Ascending aorta (tissue), 2 donors: Measurements from ENCODE around the gene HS3ST5. TPM values are rescaled to one million over a fixed set of nuclear protein-coding genes. Genes with fewer than 3 reads are reported as not detected.

ENCODE experiments used
- DNase-seq, 2 donors: peaks; one replicate each; pipeline ENCODE4 v3.0.0-alpha.2; 2019; ENCODE audit warnings: low spot score in 2 of 2
- H3K27ac ChIP-seq, 2 donors: fragments of 200-600 bp; sonication (generic); one replicate each; pipeline ENCODE4 v1.5.1; 2016 to 2017; ENCODE audit warnings: mild to moderate bottlenecking in 1 of 2
- H3K27me3 ChIP-seq: fragments of 200-600 bp; sonication (generic); one replicate; pipeline ENCODE4 v1.5.1; 2017
- H3K36me3 ChIP-seq, 2 donors: fragments of 200-600 bp; sonication (generic); one replicate each; pipeline ENCODE4 v1.5.1; 2016
- H3K4me1 ChIP-seq, 2 donors: fragments of 200-600 bp; sonication (generic); one replicate each; pipeline ENCODE4 v1.5.1; 2016 to 2017; ENCODE audit warnings: mild to moderate bottlenecking in 1 of 2
- H3K4me3 ChIP-seq, 2 donors: fragments of 200-600 bp; sonication (generic); one replicate each; pipeline ENCODE4 v1.5.1; 2016 to 2017; ENCODE audit warnings: mild to moderate bottlenecking in 1 of 2
- H3K9me3 ChIP-seq, 2 donors: fragments of 200-600 bp; sonication (generic); one replicate each; pipeline ENCODE4 v1.5.1; 2016
- CTCF ChIP-seq, 3 experiments: fragments of 200-600 bp in 2 of 3; fragments of 450-650 bp in 1 of 3; sonication (generic) in 2 of 3; IDR thresholded peaks; one replicate each; pipeline ENCODE4 v1.5.1; 2016 to 2019; ENCODE audit warnings: antibody characterized with exemption in 3 of 3, mild to moderate bottlenecking in 1 of 3, moderate library complexity in 1 of 3
- intact Hi-C: fragments of 100-400 bp; cut with DNase I; formaldehyde crosslinking; loops from one replicate; pipeline ENCODE4 v1.15.1; 2023
- total RNA-seq: library from RNA; depleted of rRNA; stranded (reverse); fragments of >200 nt; gene quantifications from one replicate; pipeline ENCODE4 v1.1.0, GENCODE V29; 2016

The HS3ST5 gene
- total RNA-seq, 1 donor from 2014 or later = not detected

DNA sequence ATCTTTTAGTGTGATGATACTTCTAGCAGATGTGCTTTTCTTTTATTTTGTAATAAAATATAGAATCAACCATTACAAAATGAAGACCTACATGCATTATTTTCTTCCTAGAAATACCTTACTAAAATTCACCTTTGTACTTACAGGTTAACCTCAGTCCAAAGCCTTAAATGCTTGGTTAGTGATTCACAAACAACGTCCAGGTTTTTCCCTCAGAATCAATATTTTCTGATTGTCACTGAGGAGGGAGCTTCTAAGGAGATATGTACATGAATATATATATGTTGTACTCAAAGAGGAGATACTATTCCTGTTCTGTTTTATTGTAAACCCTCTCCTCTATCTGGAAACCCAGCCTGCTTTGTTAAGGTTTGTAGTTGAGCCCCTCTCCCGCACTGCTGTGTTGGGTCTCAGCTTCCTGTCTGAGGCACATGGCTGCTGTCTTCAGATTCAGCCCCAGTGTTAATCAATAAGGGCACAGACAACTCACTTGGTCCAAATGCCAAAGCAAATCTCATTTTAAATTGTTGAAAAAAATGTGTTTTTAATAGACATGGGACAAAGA, 33.9 kb upstream of the HS3ST5 start:
- H3K27me3 ChIP-seq = no peaks in the 10 kb centered on the region
- no peak for DNase-seq
- H3K9me3 ChIP-seq = no peaks in the 10 kb centered on the region
- intact Hi-C loops = no loop called here
- H3K4me3 ChIP-seq = no peak overlapping the region
- H3K36me3 ChIP-seq = no peaks in the 10 kb centered on the region
- no peak overlapping the region for H3K27ac ChIP-seq
- TF ChIP-seq CTCF (IDR thresholded peaks at IDR 0.05) = no peak
- H3K4me1 ChIP-seq = no peaks in the 10 kb centered on the region

- no peak overlapping the region for H3K4me3 ChIP-seq
- no peaks in the 10 kb centered on the region for H3K4me1 ChIP-seq
- TF ChIP-seq CTCF (IDR thresholded peaks at IDR 0.05) = no peak
- no peaks in the 10 kb centered on the region for H3K9me3 ChIP-seq
- H3K27me3 ChIP-seq = no peaks in the 10 kb centered on the region
- intact Hi-C loops = no loop called here
- no peaks in the 10 kb centered on the region for H3K36me3 ChIP-seq
- H3K27ac ChIP-seq = no peak overlapping the region
- DNase-seq = no peak
Measured at GRCh38 chr6:114375541-114376192, 32.8 kb upstream of the HS3ST5 start.

GRCh38 chr6:114367315-114367961, 24.6 kb upstream of the HS3ST5 start:
- no peaks in the 10 kb centered on the region for H3K9me3 ChIP-seq
- intact Hi-C loops = no loop called here
- no peaks in the 10 kb centered on the region for H3K4me1 ChIP-seq

GRCh38 chr6:114366899-114367298, 24.1 kb upstream of the HS3ST5 start:
- intact Hi-C loops = no loop called here
- H3K27me3 ChIP-seq = no peaks in the 10 kb centered on the region
- no peak for TF ChIP-seq CTCF (IDR thresholded peaks at IDR 0.05)
- H3K27ac ChIP-seq = no peak overlapping the region
- no peaks in the 10 kb centered on the region for H3K4me1 ChIP-seq
- no peaks in the 10 kb centered on the region for H3K9me3 ChIP-seq
- no peak for DNase-seq
- no peak overlapping the region for H3K4me3 ChIP-seq
- H3K36me3 ChIP-seq = no peaks in the 10 kb centered on the region

More at GRCh38 chr6:114367315-114367961, 24.6 kb upstream of the HS3ST5 start:
- Histone ChIP-seq H3K27me3 (no peaks in the 10 kb centered on the region), H3K36me3 (no peaks in the 10 kb centered on the region), H3K4me3 (no peak overlapping the region), H3K27ac (no peak overlapping the region)
- no peak for TF ChIP-seq CTCF (IDR thresholded peaks at IDR 0.05)
- no peak for DNase-seq

GRCh38 chr6:114364301-114364700, 21.5 kb upstream of the HS3ST5 start:
- intact Hi-C loops = no loop called here
- Histone ChIP-seq H3K4me1 (no peaks in the 10 kb centered on the region), H3K36me3 (no peaks in the 10 kb centered on the region), H3K27ac (no peak overlapping the region), H3K4me3 (no peak overlapping the region), H3K27me3 (no peaks in the 10 kb centered on the region), H3K9me3 (no peaks in the 10 kb centered on the region)
- DNase-seq = no peak
- no peak for TF ChIP-seq CTCF (IDR thresholded peaks at IDR 0.05)
